IMR-90 (cell line): ENCODE data around the gene FAM83F. TPM values are rescaled to one million over a fixed set of nuclear protein-coding genes. Genes with fewer than 3 reads are reported as not detected.

Source experiments
- ATAC-seq: fragments of 200-7000 bp; cut with Tn5 transposase; 2 replicates; pipeline ENCODE4 v1.9.1; 2020; ENCODE audit warnings: low read depth, mild to moderate bottlenecking, moderate library complexity
- BruUV-seq: library from RNA; stranded (reverse); fragments of 400-500 nt; replicated peaks from 2 replicates; lab custom pipeline; 2021; lab: Mats Ljungman, UMichigan
- CTCF ChIA-PET: fragments of 300-600 bp; formaldehyde crosslinking; extraction: SDS; loops from one replicate; lab custom pipeline; 2021; ENCODE audit warnings: antibody characterized with exemption; lab: Yijun Ruan, JAX
- POLR2A ChIA-PET: fragments of 300-600 bp; sonication (Branson Sonifier 250); formaldehyde crosslinking; loops from one replicate; lab custom pipeline; 2022; ENCODE audit warnings: antibody characterized with exemption; ENCODE audit not compliant: unreplicated experiment; lab: Charles Lee
- DNase-seq: peaks from one replicate; pipeline ENCODE4 v3.0.0; 2013
- H2AFZ ChIP-seq: replicated peaks from 2 replicates; pipeline ENCODE3; 2013; ENCODE audit warnings: low read length, mild to moderate bottlenecking; ENCODE audit not compliant: poor library complexity
- H2AK5ac ChIP-seq: 2 replicates; pipeline ENCODE4 v1.6.1; 2013; ENCODE audit warnings: low read depth, low read length, inconsistent platforms
- H2AK9ac ChIP-seq: replicated peaks from 2 replicates; pipeline ENCODE3; 2013; ENCODE audit warnings: mild to moderate bottlenecking, low read depth, low read length, moderate library complexity; ENCODE audit not compliant: poor library complexity
- H2BK120ac ChIP-seq: 2 replicates; pipeline ENCODE4 v1.6.1; 2013; ENCODE audit warnings: low read depth, low read length, inconsistent platforms
- H2BK15ac ChIP-seq: 3 replicates; pipeline ENCODE4 v1.6.1; 2013; ENCODE audit warnings: low read depth, low read length, inconsistent platforms
- H2BK20ac ChIP-seq: 2 replicates; pipeline ENCODE4 v1.6.1; 2013; ENCODE audit warnings: low read depth, mild to moderate bottlenecking, inconsistent platforms, low read length, moderate library complexity
- H2BK5ac ChIP-seq: 2 replicates; pipeline ENCODE4 v1.6.1; 2013; ENCODE audit warnings: mild to moderate bottlenecking, low read depth, low read length, inconsistent platforms; ENCODE audit not compliant: poor library complexity, severe bottlenecking
- H3K14ac ChIP-seq: replicated peaks from 2 replicates; pipeline ENCODE4 v1.6.1; 2013; ENCODE audit warnings: low read depth, low read length, inconsistent platforms
- H3K18ac ChIP-seq: 2 replicates; pipeline ENCODE4 v1.6.1; 2013; ENCODE audit warnings: low read depth, low read length, control low read depth
- H3K23ac ChIP-seq: 2 replicates; pipeline ENCODE4 v1.6.1; 2013; ENCODE audit warnings: low read depth, low read length, inconsistent platforms
- H3K27ac ChIP-seq: 2 replicates; pipeline ENCODE4 v1.5.1; 2013; ENCODE audit warnings: mild to moderate bottlenecking, control low read depth, low read length; ENCODE audit not compliant: insufficient read depth
- H3K27me3 ChIP-seq: 2 replicates; pipeline ENCODE4 v1.6.1; 2013; ENCODE audit warnings: low read length; ENCODE audit not compliant: control insufficient read depth, insufficient read depth
- H3K36me3 ChIP-seq: 2 replicates; pipeline ENCODE4 v1.6.1; 2013; ENCODE audit warnings: low read length, mixed read lengths; ENCODE audit not compliant: control insufficient read depth, insufficient read depth
- H3K4ac ChIP-seq: 2 replicates; pipeline ENCODE4 v1.6.1; 2013; ENCODE audit warnings: low read depth, low read length, inconsistent platforms
- H3K4me1 ChIP-seq: 2 replicates; pipeline ENCODE4 v1.6.1; 2013; ENCODE audit warnings: low read length, mixed read lengths; ENCODE audit not compliant: control insufficient read depth, insufficient read depth
- H3K4me2 ChIP-seq: 2 replicates; pipeline ENCODE4 v1.6.1; 2013; ENCODE audit warnings: low read depth, mild to moderate bottlenecking, control low read depth, low read length, moderate library complexity
- H3K4me3 ChIP-seq: 2 replicates; pipeline ENCODE4 v1.5.1; 2013; ENCODE audit warnings: low read depth, mild to moderate bottlenecking, control low read depth, low read length, moderate library complexity; ENCODE audit not compliant: insufficient read depth
- H3K56ac ChIP-seq: 2 replicates; pipeline ENCODE4 v1.6.1; 2013; ENCODE audit warnings: low read length, inconsistent platforms; ENCODE audit not compliant: insufficient read depth; ENCODE audit errors: extremely low read depth
- H3K79me1 ChIP-seq, 2 experiments: 2 replicates each; pipeline ENCODE4 v1.6.1; 2013; ENCODE audit warnings: low read length in 2 of 2, inconsistent platforms in 1 of 2, low read depth in 1 of 2
- H3K9ac ChIP-seq: 2 replicates; pipeline ENCODE4 v1.6.1; 2013; ENCODE audit warnings: low read depth, low read length, control low read depth
- H3K9me1 ChIP-seq: 2 replicates; pipeline ENCODE4 v1.6.1; 2013; ENCODE audit warnings: low read length, inconsistent platforms; ENCODE audit not compliant: insufficient read depth
- H3K9me3 ChIP-seq: 2 replicates; pipeline ENCODE4 v1.6.1; 2013; ENCODE audit warnings: low read length; ENCODE audit not compliant: control insufficient read depth, insufficient read depth
- H4K20me1 ChIP-seq: 2 replicates; pipeline ENCODE4 v1.6.1; 2013; ENCODE audit warnings: low read length, inconsistent platforms; ENCODE audit not compliant: insufficient read depth
- H4K5ac ChIP-seq: 2 replicates; pipeline ENCODE4 v1.6.1; 2013; ENCODE audit warnings: mild to moderate bottlenecking, low read depth, low read length, control low read depth
- H4K8ac ChIP-seq, 2 experiments: 2 replicates each; pipeline ENCODE4 v1.6.1; 2013; ENCODE audit warnings: low read depth in 2 of 2, low read length in 2 of 2, control low read depth in 1 of 2, inconsistent platforms in 1 of 2
- H4K91ac ChIP-seq: 2 replicates; pipeline ENCODE4 v1.6.1; 2013; ENCODE audit warnings: low read depth, low read length, inconsistent platforms; ENCODE audit not compliant: insufficient read depth
- BHLHE40 ChIP-seq: fragments of 150-350 bp; IDR thresholded peaks from 2 replicates; pipeline ENCODE4 v1.6.1; 2016; ENCODE audit warnings: mild to moderate bottlenecking, low read depth, low read length
- CEBPB ChIP-seq: IDR thresholded peaks from 2 replicates; pipeline ENCODE4 v1.6.1; 2012; ENCODE audit warnings: low read depth, low read length, improper control_type of control experiment
- CHD1 ChIP-seq: IDR thresholded peaks from 2 replicates; pipeline ENCODE4 v1.6.1; 2012; ENCODE audit warnings: low read depth, low read length, improper control_type of control experiment
- RAD21 ChIP-seq: IDR thresholded peaks from 2 replicates; pipeline ENCODE4 v1.6.1; 2012; ENCODE audit warnings: low read length, improper control_type of control experiment
- RCOR1 ChIP-seq: IDR thresholded peaks from 2 replicates; pipeline ENCODE4 v1.6.1; 2012; ENCODE audit warnings: mild to moderate bottlenecking, low read length, improper control_type of control experiment; ENCODE audit not compliant: insufficient replicate concordance
- RFX5 ChIP-seq: IDR thresholded peaks from 2 replicates; pipeline ENCODE4 v1.8.0; 2012; ENCODE audit warnings: low read depth, mild to moderate bottlenecking, low read length, moderate library complexity
- SMC3 ChIP-seq: fragments of 150-350 bp; IDR thresholded peaks from 2 replicates; pipeline ENCODE4 v1.6.1; 2016; ENCODE audit warnings: low read depth, mild to moderate bottlenecking, antibody characterized with exemption, low read length, moderate library complexity
- WGBS, 2 experiments: methylation state at CpG; one replicate each; pipeline versions ENCODE4 v1.1.5 to v1.1.7; 2013; ENCODE audit warnings: missing lambda C conversion rate in 2 of 2; ENCODE audit not compliant: insufficient read length in 1 of 2; ENCODE audit errors: extremely low coverage in 2 of 2; 5-methylcytosine and 5-hydroxymethylcytosine counted together
- dilution Hi-C: fragments of 300-500 bp; cut with HindIII; formaldehyde crosslinking; loops from one replicate; pipeline ENCODE4 v1.14.3; 2018; ENCODE audit warnings: low sequenced_read_pairs; ENCODE audit not compliant: unreplicated experiment
- in situ Hi-C: fragments of 300-500 bp; cut with MboI; formaldehyde crosslinking; loops from 3 replicates; pipeline ENCODE4 v1.14.3; 2019; ENCODE audit warnings: low sequenced_read_pairs, inconsistent platforms, mixed read lengths
- intact Hi-C: fragments of 100-400 bp; cut with micrococcal nuclease; formaldehyde crosslinking; loops from 2 replicates; pipeline ENCODE4 v1.10.0; 2022
- polyA plus RNA-seq, 3 experiments: library from polyadenylated mRNA; depleted of rRNA; stranded (reverse); fragments of >200 nt; gene quantifications; 2 replicates each; pipeline ENCODE4 v1.2.3, GENCODE V29; 2012; ENCODE audit warnings: low replicate concordance in 1 of 3
- total RNA-seq: library from RNA; depleted of rRNA; stranded (reverse); fragments of >200 nt; gene quantifications from 2 replicates; pipeline ENCODE4 v1.2.3, GENCODE V29; 2012

Gene FAM83F
- total and polyA plus RNA-seq, 2 of the 4 experiments (the other 2 are of a cell fraction): not detected

DNA sequence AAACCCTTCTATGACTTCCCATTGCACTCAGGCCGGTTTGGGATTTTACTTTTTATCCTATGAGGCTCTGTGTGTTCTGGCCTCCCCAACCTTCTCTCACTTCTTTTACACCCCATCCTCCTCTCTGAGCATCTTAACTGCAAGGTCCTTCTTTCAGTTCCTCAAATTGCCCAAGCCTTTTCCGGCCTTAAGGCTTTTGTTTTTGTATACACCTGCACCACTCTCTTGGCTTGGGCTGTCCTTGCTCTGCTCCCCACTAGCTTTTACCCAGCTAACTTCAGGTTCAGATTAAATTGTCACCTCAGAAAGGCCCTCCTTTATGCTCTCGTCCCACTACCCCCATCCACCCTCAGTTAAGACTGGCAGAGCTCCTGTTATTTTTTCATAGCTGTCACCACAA, 55.5 kb downstream of the FAM83F start:
- H3K4ac ChIP-seq: no peak overlapping the region
- H3K4me2 ChIP-seq: no peak overlapping the region
- H3K4me1 ChIP-seq: no peaks in the 10 kb centered on the region; the same call in 1 of the 2 replicates
- peaks cover 7% of the 10 kb centered on the region; the same call in 1 of the 2 replicates for H3K9me1 ChIP-seq
- dilution Hi-C loops: no loop called here
- no peak for TF ChIP-seq SMC3
- no peak for TF ChIP-seq CHD1
- TF ChIP-seq BHLHE40: no peak
- TF ChIP-seq RFX5: no peak
- no peak for TF ChIP-seq RCOR1
- no peak for TF ChIP-seq CEBPB
- TF ChIP-seq RAD21: no peak
- peaks cover 20 to 34% of the 10 kb centered on the region in 2 experiments for H3K79me1 ChIP-seq
- no peaks in the 10 kb centered on the region for H3K9me3 ChIP-seq
- H3K36me3 ChIP-seq: no peaks in the 10 kb centered on the region
- no peak overlapping the region for H3K23ac ChIP-seq
- no peak overlapping the region for H4K91ac ChIP-seq
- in situ Hi-C loops: no loop called here
- intact Hi-C loops: no loop called here
- no peak overlapping the region for H3K14ac ChIP-seq
- H4K20me1 ChIP-seq: peaks cover 17% of the 10 kb centered on the region; the same call in 1 of the 2 replicates
- ATAC-seq (no peak), DNase-seq (no peak)
- no TSS peak for BruUV-seq
- H3K27ac ChIP-seq: no peak overlapping the region
- H2BK120ac ChIP-seq: no peak overlapping the region
- no peak overlapping the region for H3K56ac ChIP-seq
- H2BK5ac ChIP-seq: no peak overlapping the region
- H2AK5ac ChIP-seq: no peak overlapping the region
- no peak overlapping the region for H4K8ac ChIP-seq
- H2AK9ac ChIP-seq: no peak overlapping the region
- POLR2A ChIA-PET: no interaction called here
- no peak overlapping the region for H2BK15ac ChIP-seq
- H3K9ac ChIP-seq: no peak overlapping the region
- H2BK20ac ChIP-seq: no peak overlapping the region
- no peak overlapping the region for H3K18ac ChIP-seq
- H3K4me3 ChIP-seq: no peak overlapping the region
- CTCF ChIA-PET: no interaction called here
- H2AFZ ChIP-seq: no peak overlapping the region
- H4K5ac ChIP-seq: no peak overlapping the region
- H3K27me3 ChIP-seq: no peaks in the 10 kb centered on the region
- WGBS, 2 experiments: 56% methylated on average over 2 of the region's 3 CpGs; no CpG with 5 or more reads in 1 of the 2 experiments
